CD4-positive, alpha-beta T cell (primary cell): ENCODE data around the gene ADSS1. TPM values are rescaled to one million over a fixed set of nuclear protein-coding genes. Genes with fewer than 3 reads are reported as not detected.

Experiments used
- ATAC-seq: fragments of 200-7000 bp; cut with Tn5 transposase; one replicate; pipeline ENCODE4 v1.10.0; 2022; ENCODE audit warnings: mild to moderate bottlenecking; ENCODE audit not compliant: poor library complexity
- CTCF ChIA-PET: fragments of 350-600 bp; sonication (Branson Sonifier 250); formaldehyde crosslinking; loops from one replicate; lab custom pipeline; 2021; ENCODE audit warnings: antibody characterized with exemption, inconsistent platforms; lab: Charles Lee
- POLR2A ChIA-PET: fragments of 350-600 bp; sonication (Branson Sonifier 250); formaldehyde crosslinking; loops from one replicate; lab custom pipeline; 2021; ENCODE audit warnings: antibody characterized with exemption, inconsistent platforms; lab: Charles Lee
- DNase-seq, 14 experiments: peaks; one replicate each; pipeline ENCODE4 v3.0.0-alpha.2; 2013 to 2020; ENCODE audit warnings: mixed read lengths in 2 of 14
- H3K27ac ChIP-seq, 2 donors: one replicate each; pipeline versions ENCODE4 v1.5.1 to v1.7.0; 2013; ENCODE audit warnings: low read length in 2 of 2, low read depth in 1 of 2, mild to moderate bottlenecking in 1 of 2
- H3K27me3 ChIP-seq, 2 experiments: 1 replicate in 1 of 2; 2 replicates in 1 of 2; pipeline versions ENCODE4 v1.6.1 to v1.7.0; 2013; ENCODE audit warnings: low read length in 2 of 2, control low read depth in 1 of 2, mild to moderate bottlenecking in 1 of 2, moderate library complexity in 1 of 2; ENCODE audit not compliant: insufficient read depth in 2 of 2, control insufficient read depth in 1 of 2
- H3K36me3 ChIP-seq: one replicate; pipeline ENCODE4 v1.6.1; 2013; ENCODE audit warnings: low read length, control low read depth; ENCODE audit not compliant: insufficient read depth
- H3K4me1 ChIP-seq: one replicate; pipeline ENCODE4 v1.6.1; 2013; ENCODE audit warnings: low read length, control low read depth; ENCODE audit not compliant: insufficient read depth
- H3K4me3 ChIP-seq: one replicate; pipeline ENCODE4 v1.5.1; 2013; ENCODE audit warnings: mild to moderate bottlenecking, low read length, moderate library complexity
- H3K9me3 ChIP-seq, 2 experiments: 1 replicate in 1 of 2; 2 replicates in 1 of 2; pipeline versions ENCODE4 v1.6.1 to v1.7.0; 2013; ENCODE audit warnings: low read length in 2 of 2, mild to moderate bottlenecking in 2 of 2, control low read depth in 1 of 2, moderate library complexity in 1 of 2; ENCODE audit not compliant: control insufficient read depth in 1 of 2, insufficient read depth in 1 of 2
- H3K27ac Mint-ChIP-seq: one replicate; pipeline ENCODE4 v1.8.0; 2020; ENCODE audit warnings: mixed read lengths
- H3K27me3 Mint-ChIP-seq: one replicate; pipeline ENCODE4 v1.8.0; 2021; ENCODE audit warnings: mixed read lengths
- H3K36me3 Mint-ChIP-seq: one replicate; pipeline ENCODE4 v1.8.0; 2021; ENCODE audit warnings: low read depth, mixed read lengths
- H3K4me1 Mint-ChIP-seq: one replicate; pipeline ENCODE4 v1.8.0; 2021; ENCODE audit warnings: low read depth, mixed read lengths
- H3K4me3 Mint-ChIP-seq: one replicate; pipeline ENCODE4 v1.8.0; 2020; ENCODE audit warnings: mild to moderate bottlenecking, mixed read lengths
- H3K9me3 Mint-ChIP-seq: one replicate; pipeline ENCODE4 v1.8.0; 2020; ENCODE audit warnings: mixed read lengths
- intact Hi-C, 2 experiments: fragments of 100-400 bp; cut with DNase I in 1 of 2; cut with micrococcal nuclease in 1 of 2; formaldehyde crosslinking; loops; one replicate each; pipeline versions ENCODE4 v1.15.1 to v1.9.0; 2023 to 2025; cut with DNase I, micrococcal nuclease
- total RNA-seq, 174 experiments: library from RNA in 2 of 174; stranded (reverse) in 2 of 174; gene quantifications; one replicate each; pipeline ENCODE4 v1.2.3 and lab custom pipeline; 2021 to 2026
- TF ChIP-seq, protein P1 (sequence below): fragments of 200-600 bp; IDR thresholded peaks from one replicate; pipeline ENCODE4 v1.8.0; 2022; ENCODE audit warnings: antibody characterized with exemption, mild to moderate bottlenecking

ADSS1 gene
- total RNA-seq, 2 experiments from 2014 or later: 2.0 to 2.7 TPM

DNA sequence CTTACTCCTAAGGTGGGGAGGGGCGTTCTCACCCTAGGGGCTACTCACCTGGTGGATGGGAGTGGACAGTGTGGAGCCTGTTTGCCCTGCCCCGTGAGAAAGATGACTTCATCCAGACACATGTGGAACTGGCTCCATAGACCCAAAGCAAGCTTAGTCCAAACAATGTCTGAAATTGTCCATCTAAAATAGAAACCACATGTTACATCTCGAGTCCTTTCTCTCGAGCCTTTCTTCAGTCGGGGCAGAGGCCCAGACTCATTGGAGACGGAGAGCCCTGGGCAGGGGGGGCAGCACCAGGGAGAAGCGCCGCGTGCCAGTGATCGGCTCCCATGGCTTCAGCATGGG lies 33.2 kb downstream of the ADSS1 start:
- Histone ChIP-seq H3K27ac (no peak overlapping the region), H3K4me3 (no peak overlapping the region), H3K9me3 (no peaks in the 10 kb centered on the region), H3K27me3 (no peaks in the 10 kb centered on the region), H3K4me1 (peaks cover 34% of the 10 kb centered on the region), H3K36me3 (peaks cover 55% of the 10 kb centered on the region)
- peak overlapping the region; percentile 62 for H3K4me3 Mint-ChIP-seq
- peaks cover 37% of the 10 kb centered on the region for H3K4me1 Mint-ChIP-seq
- ChIA-PET POLR2A (no interaction called here), CTCF (interaction anchor here (1.4 kb wide), 1 partner anchor 11 kb away, joined by 3 read pairs; no protein-coding TSS in a partner anchor)
- no peak for ATAC-seq
- DNase-seq: no peak
- H3K27me3 Mint-ChIP-seq: no peaks in the 10 kb centered on the region
- no peaks in the 10 kb centered on the region for H3K9me3 Mint-ChIP-seq
- intact Hi-C loops: loop anchor here in 1 of 2 experiments (10.0 kb wide), 1 partner anchor 1042 kb away; the partner anchor contains the start of genes XRCC3 and ZFYVE21
- peaks cover 89% of the 10 kb centered on the region for H3K36me3 Mint-ChIP-seq
- TF ChIP-seq, protein P1, sequence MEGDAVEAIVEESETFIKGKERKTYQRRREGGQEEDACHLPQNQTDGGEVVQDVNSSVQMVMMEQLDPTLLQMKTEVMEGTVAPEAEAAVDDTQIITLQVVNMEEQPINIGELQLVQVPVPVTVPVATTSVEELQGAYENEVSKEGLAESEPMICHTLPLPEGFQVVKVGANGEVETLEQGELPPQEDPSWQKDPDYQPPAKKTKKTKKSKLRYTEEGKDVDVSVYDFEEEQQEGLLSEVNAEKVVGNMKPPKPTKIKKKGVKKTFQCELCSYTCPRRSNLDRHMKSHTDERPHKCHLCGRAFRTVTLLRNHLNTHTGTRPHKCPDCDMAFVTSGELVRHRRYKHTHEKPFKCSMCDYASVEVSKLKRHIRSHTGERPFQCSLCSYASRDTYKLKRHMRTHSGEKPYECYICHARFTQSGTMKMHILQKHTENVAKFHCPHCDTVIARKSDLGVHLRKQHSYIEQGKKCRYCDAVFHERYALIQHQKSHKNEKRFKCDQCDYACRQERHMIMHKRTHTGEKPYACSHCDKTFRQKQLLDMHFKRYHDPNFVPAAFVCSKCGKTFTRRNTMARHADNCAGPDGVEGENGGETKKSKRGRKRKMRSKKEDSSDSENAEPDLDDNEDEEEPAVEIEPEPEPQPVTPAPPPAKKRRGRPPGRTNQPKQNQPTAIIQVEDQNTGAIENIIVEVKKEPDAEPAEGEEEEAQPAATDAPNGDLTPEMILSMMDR: no peak
- H3K27ac Mint-ChIP-seq: no peak overlapping the region

DNA sequence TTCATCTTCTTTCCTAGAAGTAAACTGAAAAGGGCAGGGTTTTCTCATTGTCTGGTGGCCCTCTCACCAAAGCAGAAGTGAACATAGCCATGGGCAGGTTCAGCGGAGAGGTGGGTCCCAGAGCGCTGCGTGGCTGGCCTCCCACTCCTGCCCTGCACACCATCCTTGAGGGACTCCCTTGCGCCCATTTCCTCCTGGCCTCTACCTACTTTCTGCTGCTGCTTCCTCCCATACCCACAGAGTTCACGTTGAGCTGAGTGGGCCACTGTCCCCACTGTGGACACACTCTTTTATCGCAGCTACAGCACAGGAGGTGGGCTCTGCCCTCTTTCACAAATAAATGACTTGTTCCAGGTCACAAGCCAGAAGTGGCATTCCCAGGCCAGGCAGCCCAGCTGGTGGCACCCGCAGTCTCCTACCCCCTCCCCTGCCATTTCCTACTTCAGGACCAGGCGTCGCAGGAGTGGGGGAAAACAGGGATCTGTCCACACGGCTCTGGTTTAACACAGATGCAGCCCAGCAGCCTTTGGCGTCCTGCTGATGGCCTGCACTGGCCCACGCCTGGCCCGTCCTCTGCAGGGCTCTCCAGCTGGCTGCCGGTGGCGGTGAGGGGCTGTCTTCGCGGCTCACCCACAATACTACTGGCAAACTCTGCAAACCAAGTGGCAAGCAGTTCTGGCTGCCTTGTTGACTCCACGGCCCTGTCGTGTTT lies 33.8 kb downstream of the ADSS1 start:
- Mint-ChIP-seq H3K4me1 (peaks cover 31% of the 10 kb centered on the region), H3K9me3 (no peaks in the 10 kb centered on the region), H3K27me3 (no peaks in the 10 kb centered on the region), H3K27ac (peak overlapping the region; percentile 20), H3K4me3 (peak overlapping the region; percentile 54), H3K36me3 (peaks cover 86% of the 10 kb centered on the region)
- DNase-seq (no peak), ATAC-seq (no peak)
- peaks cover 55% of the 10 kb centered on the region for H3K36me3 ChIP-seq
- H3K4me1 ChIP-seq: peaks cover 32% of the 10 kb centered on the region
- H3K27me3 ChIP-seq: no peaks in the 10 kb centered on the region
- no peak overlapping the region for H3K4me3 ChIP-seq
- ChIA-PET POLR2A (no interaction called here), CTCF (interaction anchor here (1.4 kb wide), 1 partner anchor 11 kb away, joined by 3 read pairs; no protein-coding TSS in a partner anchor)
- intact Hi-C loops: loop anchor here in 1 of 2 experiments (10.0 kb wide), 1 partner anchor 1043 kb away; the partner anchor contains the start of genes XRCC3 and ZFYVE21
- TF ChIP-seq, protein P1: no peak
- no peak overlapping the region for H3K27ac ChIP-seq
- no peaks in the 10 kb centered on the region for H3K9me3 ChIP-seq

GRCh38 chr14:104758981-104759969 lies 35.2 kb downstream of the ADSS1 start:
- Histone ChIP-seq H3K27me3 (no peaks in the 10 kb centered on the region), H3K36me3 (peaks cover 55% of the 10 kb centered on the region), H3K27ac (no peak overlapping the region), H3K4me1 (peaks cover 22% of the 10 kb centered on the region), H3K4me3 (no peak overlapping the region), H3K9me3 (no peaks in the 10 kb centered on the region)
- Mint-ChIP-seq H3K9me3 (no peaks in the 10 kb centered on the region), H3K4me3 (peak overlapping the region; percentile 20), H3K27ac (peak overlapping the region; percentile 14), H3K27me3 (no peaks in the 10 kb centered on the region), H3K36me3 (peaks cover 74% of the 10 kb centered on the region), H3K4me1 (peaks cover 20% of the 10 kb centered on the region)
- ChIA-PET CTCF (interaction anchor here (1.6 kb wide), 1 partner anchor 9 kb away, joined by 5 read pairs; no protein-coding TSS in a partner anchor), POLR2A (no interaction called here)
- DNase-seq: no peak
- intact Hi-C loops: loop anchor here in 1 of 2 experiments (10.0 kb wide), 1 partner anchor 1044 kb away; the partner anchor contains the start of genes XRCC3 and ZFYVE21
- no peak for ATAC-seq
- TF ChIP-seq, protein P1: no peak
